Keratinocyte (primary cell): Measurements from ENCODE around the gene TYRP1. TPM values are rescaled to one million over a fixed set of nuclear protein-coding genes. Genes with fewer than 3 reads are reported as not detected.

Source experiments
- DNase-seq: peaks from one replicate; pipeline ENCODE4 v3.0.0-alpha.2; 2011; ENCODE audit warnings: low read depth, missing footprints, low spot score
- FAIRE-seq: peaks from 2 replicates; lab custom pipeline; 2011; peaks lifted over from hg19 to GRCh38; lab: Jason Lieb, UNC
- H2AFZ ChIP-seq: 2 replicates; pipeline ENCODE4 v1.6.0; 2012; ENCODE audit warnings: low read length, control low read depth, inconsistent platforms; ENCODE audit not compliant: control insufficient read depth
- H3K27ac ChIP-seq: 2 replicates; pipeline ENCODE4 v1.5.1; 2011; ENCODE audit warnings: low read length; ENCODE audit not compliant: control insufficient read depth, insufficient read depth
- H3K27me3 ChIP-seq: 3 replicates; pipeline ENCODE4 v1.6.0; 2011; ENCODE audit warnings: low read length; ENCODE audit not compliant: control insufficient read depth, insufficient read depth; ENCODE audit errors: extremely low read depth
- H3K36me3 ChIP-seq, 2 experiments: 2 replicates in 1 of 2; 3 replicates in 1 of 2; pipeline ENCODE4 v1.5.1; 2011; ENCODE audit warnings: low read length in 2 of 2, mild to moderate bottlenecking in 1 of 2; ENCODE audit not compliant: control insufficient read depth in 2 of 2, insufficient read depth in 2 of 2; ENCODE audit errors: extremely low read depth in 1 of 2
- H3K4me1 ChIP-seq: 3 replicates; pipeline ENCODE4 v1.5.1; 2011; ENCODE audit warnings: low read length; ENCODE audit not compliant: control insufficient read depth, insufficient read depth; ENCODE audit errors: extremely low read depth
- H3K4me2 ChIP-seq: 3 replicates; pipeline ENCODE4 v1.6.0; 2011; ENCODE audit warnings: low read depth, low read length; ENCODE audit not compliant: control insufficient read depth, insufficient read depth; ENCODE audit errors: extremely low read depth
- H3K4me3 ChIP-seq, 3 experiments: fragments of 200-600 bp in 1 of 3; sonication (generic) in 1 of 3; 2 replicates in 2 of 3; 3 replicates in 1 of 3; pipeline ENCODE4 v1.5.1; 2011 to 2016; ENCODE audit warnings: low read length in 3 of 3, mild to moderate bottlenecking in 3 of 3, control low read depth in 2 of 3, inconsistent platforms in 1 of 3, low read depth in 1 of 3, mixed read lengths in 1 of 3, mixed run types in 1 of 3, moderate library complexity in 1 of 3; ENCODE audit not compliant: control insufficient read depth in 2 of 3, insufficient read depth in 2 of 3; ENCODE audit errors: extremely low read depth in 1 of 3
- H3K79me2 ChIP-seq: 2 replicates; pipeline ENCODE4 v1.6.0; 2012; ENCODE audit warnings: low read length; ENCODE audit not compliant: control insufficient read depth, insufficient read depth
- H3K9ac ChIP-seq: 3 replicates; pipeline ENCODE4 v1.6.0; 2011; ENCODE audit warnings: low read length; ENCODE audit not compliant: control insufficient read depth, insufficient read depth; ENCODE audit errors: extremely low read depth
- H3K9me1 ChIP-seq: 3 replicates; pipeline ENCODE4 v1.6.0; 2011; ENCODE audit warnings: low read length; ENCODE audit not compliant: control insufficient read depth, insufficient read depth; ENCODE audit errors: extremely low read depth
- H3K9me3 ChIP-seq: 2 replicates; pipeline ENCODE4 v1.5.1; 2012; ENCODE audit warnings: low read depth, low read length; ENCODE audit not compliant: control insufficient read depth
- H4K20me1 ChIP-seq: 3 replicates; pipeline ENCODE4 v1.6.0; 2011; ENCODE audit warnings: low read length; ENCODE audit not compliant: control insufficient read depth, insufficient read depth; ENCODE audit errors: extremely low read depth
- EZH2 ChIP-seq: IDR thresholded peaks from one replicate; pipeline ENCODE4 v1.6.1; 2012; ENCODE audit warnings: inconsistent platforms, mild to moderate bottlenecking, low read length, moderate library complexity
- dilution Hi-C: fragments of 300-500 bp; cut with MboI; formaldehyde crosslinking; loops from one replicate; pipeline ENCODE4 v1.7.0; 2020; ENCODE audit warnings: low sequenced_read_pairs; ENCODE audit not compliant: extremely low pct_ligation_motif_present
- polyA minus RNA-seq, 3 experiments: library from RNA; depleted of rRNA, polyadenylated mRNA; stranded (reverse); fragments of >200 nt; gene quantifications; 1 replicate in 1 of 3; 2 replicates in 1 of 3; 3 replicates in 1 of 3; pipeline ENCODE4 v1.2.3, GENCODE V29; 2011
- polyA plus RNA-seq, 5 experiments: library from polyadenylated mRNA; depleted of rRNA in 3 of 5; stranded (reverse) in 3 of 5; stranded (forward) in 1 of 5; unstranded in 1 of 5; fragments of >200 nt; gene quantifications; 1 replicate in 1 of 5; 2 replicates in 3 of 5; 3 replicates in 1 of 5; pipeline versions ENCODE4 v1.2.1 to v1.2.3, GENCODE V29; 2011 to 2012; ENCODE audit warnings: missing spikeins in 2 of 5, low read depth in 1 of 5, low replicate concordance in 1 of 5
- TF ChIP-seq, protein P1 (sequence below), 3 experiments: IDR thresholded peaks in 1 of 3; conservative IDR thresholded peaks in 1 of 3; optimal IDR thresholded peaks in 1 of 3; 2 replicates in 2 of 3; 3 replicates in 1 of 3; pipeline versions ENCODE3 to v1.5.1; 2011; ENCODE audit warnings: low read length in 3 of 3, mild to moderate bottlenecking in 3 of 3, moderate library complexity in 2 of 3, control low read depth in 1 of 3, inconsistent platforms in 1 of 3; ENCODE audit not compliant: insufficient read depth in 2 of 3; ENCODE audit errors: extremely low read depth in 1 of 3

The TYRP1 gene, protein sequence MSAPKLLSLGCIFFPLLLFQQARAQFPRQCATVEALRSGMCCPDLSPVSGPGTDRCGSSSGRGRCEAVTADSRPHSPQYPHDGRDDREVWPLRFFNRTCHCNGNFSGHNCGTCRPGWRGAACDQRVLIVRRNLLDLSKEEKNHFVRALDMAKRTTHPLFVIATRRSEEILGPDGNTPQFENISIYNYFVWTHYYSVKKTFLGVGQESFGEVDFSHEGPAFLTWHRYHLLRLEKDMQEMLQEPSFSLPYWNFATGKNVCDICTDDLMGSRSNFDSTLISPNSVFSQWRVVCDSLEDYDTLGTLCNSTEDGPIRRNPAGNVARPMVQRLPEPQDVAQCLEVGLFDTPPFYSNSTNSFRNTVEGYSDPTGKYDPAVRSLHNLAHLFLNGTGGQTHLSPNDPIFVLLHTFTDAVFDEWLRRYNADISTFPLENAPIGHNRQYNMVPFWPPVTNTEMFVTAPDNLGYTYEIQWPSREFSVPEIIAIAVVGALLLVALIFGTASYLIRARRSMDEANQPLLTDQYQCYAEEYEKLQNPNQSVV
- polyA plus RNA-seq: 0.07 to 0.50 TPM (median 0.19 TPM) in 3 replicates
- 0.32 TPM for polyA plus RNA-seq (2011; ENCODE audit: low read depth)
- polyA plus RNA-seq (2011; cell fraction: cytosol; rRNA removed): 1.9 and 4.7 TPM in 2 replicates
- polyA plus RNA-seq (2011; cell fraction: nucleus; rRNA removed): 0.52 and 1.2 TPM in 2 replicates
- polyA plus RNA-seq (2012; ENCODE audit: low replicate concordance): 1.6 TPM in 1 of 2 replicates, not detected in the other
- 0.93 TPM in 1 of 3 replicates, not detected in the others for polyA minus RNA-seq
- 3.8 TPM for polyA minus RNA-seq (2011; cell fraction: cytosol; rRNA and poly(A)+ RNA removed)
- 0.31 and 0.63 TPM in 2 replicates for polyA minus RNA-seq (2011; cell fraction: nucleus; rRNA and poly(A)+ RNA removed)

DNA sequence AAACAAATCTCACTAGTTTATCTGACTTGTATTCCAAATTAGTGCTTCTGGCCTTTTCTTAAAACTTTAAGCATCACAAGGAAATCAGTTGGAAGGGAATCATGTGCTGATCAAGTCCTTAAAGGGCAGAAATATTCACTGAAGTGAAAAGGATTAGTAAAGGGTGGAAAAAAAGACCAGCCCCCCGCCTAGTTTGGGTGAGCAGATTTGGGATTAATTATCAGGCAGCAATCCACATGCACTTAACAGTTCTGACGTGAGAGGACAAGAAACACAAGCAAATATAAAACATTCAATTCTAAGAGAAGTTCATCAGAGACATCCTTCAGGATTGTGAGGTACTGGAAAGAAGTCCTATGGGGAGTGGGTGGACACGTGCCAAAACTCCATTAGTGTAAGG is at the start of gene TYRP1:
TYRP1 (plus strand) TSS at position 245 of the 400 bp plus-strand sequence. CDS start 612 bp downstream, outside the sequence.
- Histone ChIP-seq H3K4me1 (no peaks in the 10 kb centered on the region), H3K9me1 (no peaks in the 10 kb centered on the region), H3K27ac (no peak within 1 kb of the TSS), H2AFZ (no peak within 1 kb of the TSS), H3K27me3 (no peaks in the 10 kb centered on the region), H4K20me1 (no peaks in the 10 kb centered on the region), H3K79me2 (no peaks in the 10 kb centered on the region), H3K4me2 (no peak within 1 kb of the TSS), H3K9ac (no peak within 1 kb of the TSS), H3K36me3 (no peaks in the 10 kb centered on the region), H3K9me3 (no peaks in the 10 kb centered on the region), H3K4me3 (no peak within 1 kb of the TSS)
- FAIRE-seq (no peak), DNase-seq (no peak)
- dilution Hi-C loops: no loop called here
- TF ChIP-seq, protein P1, sequence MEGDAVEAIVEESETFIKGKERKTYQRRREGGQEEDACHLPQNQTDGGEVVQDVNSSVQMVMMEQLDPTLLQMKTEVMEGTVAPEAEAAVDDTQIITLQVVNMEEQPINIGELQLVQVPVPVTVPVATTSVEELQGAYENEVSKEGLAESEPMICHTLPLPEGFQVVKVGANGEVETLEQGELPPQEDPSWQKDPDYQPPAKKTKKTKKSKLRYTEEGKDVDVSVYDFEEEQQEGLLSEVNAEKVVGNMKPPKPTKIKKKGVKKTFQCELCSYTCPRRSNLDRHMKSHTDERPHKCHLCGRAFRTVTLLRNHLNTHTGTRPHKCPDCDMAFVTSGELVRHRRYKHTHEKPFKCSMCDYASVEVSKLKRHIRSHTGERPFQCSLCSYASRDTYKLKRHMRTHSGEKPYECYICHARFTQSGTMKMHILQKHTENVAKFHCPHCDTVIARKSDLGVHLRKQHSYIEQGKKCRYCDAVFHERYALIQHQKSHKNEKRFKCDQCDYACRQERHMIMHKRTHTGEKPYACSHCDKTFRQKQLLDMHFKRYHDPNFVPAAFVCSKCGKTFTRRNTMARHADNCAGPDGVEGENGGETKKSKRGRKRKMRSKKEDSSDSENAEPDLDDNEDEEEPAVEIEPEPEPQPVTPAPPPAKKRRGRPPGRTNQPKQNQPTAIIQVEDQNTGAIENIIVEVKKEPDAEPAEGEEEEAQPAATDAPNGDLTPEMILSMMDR (optimal IDR thresholded peaks at IDR 0.05 in 1 of 3, IDR thresholded peaks at IDR 0.05 in 1 of 3, conservative IDR thresholded peaks at IDR 0.05 in 1 of 3; ENCODE audit: extremely low read depth in 1 of 3, insufficient read depth in 2 of 3, low read length in 3 of 3): no peak
- no peak for TF ChIP-seq EZH2

DNA sequence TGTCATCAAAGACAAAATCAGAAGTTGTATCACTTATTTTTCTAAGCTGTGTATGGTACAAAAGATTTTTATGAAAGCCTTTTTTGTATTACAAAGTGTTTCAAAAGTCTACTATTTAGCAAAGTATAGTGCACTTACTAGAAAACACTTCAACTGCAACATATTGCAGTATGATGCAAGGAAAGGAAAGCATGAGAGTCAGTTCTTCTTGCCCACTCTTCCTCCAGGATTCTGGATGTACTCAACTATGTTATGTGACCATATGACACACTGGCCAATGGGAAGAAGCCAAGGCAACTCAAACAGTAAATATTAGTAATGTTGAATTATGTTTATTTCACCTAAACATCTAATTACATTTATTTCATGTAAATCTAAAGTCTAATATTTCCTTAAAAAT is 49.5 kb upstream of the TYRP1 start:
- no peak overlapping the region for H3K4me2 ChIP-seq
- dilution Hi-C loops: no loop called here
- no peak overlapping the region for H3K27ac ChIP-seq
- TF ChIP-seq, protein P1 (optimal IDR thresholded peaks at IDR 0.05 in 1 of 3, IDR thresholded peaks at IDR 0.05 in 1 of 3, conservative IDR thresholded peaks at IDR 0.05 in 1 of 3; ENCODE audit: extremely low read depth in 1 of 3, insufficient read depth in 2 of 3, low read length in 3 of 3): no peak
- no peak for TF ChIP-seq EZH2
- H3K79me2 ChIP-seq: no peaks in the 10 kb centered on the region
- H3K9me3 ChIP-seq: no peaks in the 10 kb centered on the region
- FAIRE-seq: no peak
- H3K4me1 ChIP-seq: no peaks in the 10 kb centered on the region
- no peaks in the 10 kb centered on the region for H3K36me3 ChIP-seq
- H3K9ac ChIP-seq: no peak overlapping the region
- no peaks in the 10 kb centered on the region for H4K20me1 ChIP-seq
- H2AFZ ChIP-seq: no peak overlapping the region
- no peak for DNase-seq
- no peaks in the 10 kb centered on the region for H3K9me1 ChIP-seq
- H3K27me3 ChIP-seq: no peaks in the 10 kb centered on the region
- no peak overlapping the region for H3K4me3 ChIP-seq
